Tibial nerve (tissue), 3 donors: Measurements from ENCODE around the gene LCE2A.

Experiments used
- POLR2A ChIP-seq, 2 donors: fragments of 450-650 bp; IDR thresholded peaks; one replicate each; pipeline ENCODE4 v1.6.1; 2017; ENCODE audit warnings: antibody characterized with exemption in 2 of 2, mild to moderate bottlenecking in 2 of 2, moderate library complexity in 2 of 2
- TF ChIP-seq, protein P1 (sequence below), 5 experiments: fragments of 200-600 bp in 3 of 5; fragments of 450-650 bp in 2 of 5; sonication (generic) in 3 of 5; IDR thresholded peaks; one replicate each; pipeline ENCODE4 v1.5.1; 2016 to 2019; ENCODE audit warnings: antibody characterized with exemption in 5 of 5, mild to moderate bottlenecking in 3 of 5, moderate library complexity in 2 of 5

DNA sequence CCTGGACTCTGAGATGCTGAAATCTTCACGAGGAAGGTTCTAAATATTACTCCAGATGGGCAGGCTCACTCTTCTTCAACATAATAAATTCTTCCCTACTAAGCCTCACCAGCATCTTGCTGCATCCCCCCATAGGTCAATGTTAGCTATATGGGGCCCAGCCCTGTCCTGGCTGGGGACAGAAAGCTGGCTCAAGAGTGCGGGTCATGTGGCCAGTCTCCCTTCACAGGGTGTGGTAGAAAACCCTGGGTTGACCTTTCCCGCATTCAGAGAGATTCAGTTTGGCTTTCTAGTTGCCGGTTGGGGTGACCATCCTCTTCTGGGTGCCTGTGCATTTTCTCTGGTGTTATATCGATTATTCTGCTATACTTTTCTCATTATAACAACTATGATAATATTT lies 39.9 kb downstream of the LCE2A start:
- TF ChIP-seq, protein P1, sequence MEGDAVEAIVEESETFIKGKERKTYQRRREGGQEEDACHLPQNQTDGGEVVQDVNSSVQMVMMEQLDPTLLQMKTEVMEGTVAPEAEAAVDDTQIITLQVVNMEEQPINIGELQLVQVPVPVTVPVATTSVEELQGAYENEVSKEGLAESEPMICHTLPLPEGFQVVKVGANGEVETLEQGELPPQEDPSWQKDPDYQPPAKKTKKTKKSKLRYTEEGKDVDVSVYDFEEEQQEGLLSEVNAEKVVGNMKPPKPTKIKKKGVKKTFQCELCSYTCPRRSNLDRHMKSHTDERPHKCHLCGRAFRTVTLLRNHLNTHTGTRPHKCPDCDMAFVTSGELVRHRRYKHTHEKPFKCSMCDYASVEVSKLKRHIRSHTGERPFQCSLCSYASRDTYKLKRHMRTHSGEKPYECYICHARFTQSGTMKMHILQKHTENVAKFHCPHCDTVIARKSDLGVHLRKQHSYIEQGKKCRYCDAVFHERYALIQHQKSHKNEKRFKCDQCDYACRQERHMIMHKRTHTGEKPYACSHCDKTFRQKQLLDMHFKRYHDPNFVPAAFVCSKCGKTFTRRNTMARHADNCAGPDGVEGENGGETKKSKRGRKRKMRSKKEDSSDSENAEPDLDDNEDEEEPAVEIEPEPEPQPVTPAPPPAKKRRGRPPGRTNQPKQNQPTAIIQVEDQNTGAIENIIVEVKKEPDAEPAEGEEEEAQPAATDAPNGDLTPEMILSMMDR (IDR thresholded peaks at IDR 0.05): no peak
- TF ChIP-seq POLR2A (IDR thresholded peaks at IDR 0.05): no peak
